ENCODE data around the gene PASK. TPM values are rescaled to one million over a fixed set of nuclear protein-coding genes. Genes with fewer than 3 reads are reported as not detected.

Gene PASK
- total RNA-seq, 1 donor = 101 TPM

DNA sequence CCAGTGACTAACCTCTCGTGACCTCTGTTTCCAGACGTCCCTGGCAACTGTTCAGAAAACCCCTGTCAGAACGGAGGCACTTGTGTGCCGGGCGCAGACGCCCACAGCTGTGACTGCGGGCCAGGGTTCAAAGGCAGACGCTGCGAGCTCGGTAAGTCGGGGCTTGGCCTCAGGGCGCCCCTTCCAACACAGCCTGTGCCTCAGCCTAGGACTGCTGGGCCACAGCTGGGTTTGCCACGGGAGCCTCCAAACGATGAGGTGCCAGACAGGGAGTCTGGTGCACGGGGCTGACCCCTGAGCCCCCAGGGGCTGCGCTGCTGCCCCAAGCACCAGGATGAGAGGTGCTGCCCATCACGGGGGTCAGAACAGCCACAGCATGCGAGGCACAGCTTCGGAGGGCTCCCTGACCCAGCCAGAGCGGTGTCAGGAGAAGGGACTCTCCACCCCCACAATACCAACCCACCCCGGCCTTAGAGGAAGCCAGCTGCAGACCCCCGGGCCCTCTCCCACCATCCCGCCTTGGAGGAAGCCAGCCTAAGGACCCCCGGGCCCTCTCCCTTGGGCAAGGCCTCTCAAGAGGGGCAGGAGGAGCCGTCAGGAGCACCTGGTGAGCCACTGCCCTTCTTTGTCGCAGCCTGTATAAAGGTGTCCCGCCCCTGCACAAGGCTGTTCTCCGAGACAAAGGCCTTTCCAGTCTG, 67.5 kb downstream of the PASK start:
- Histone ChIP-seq H3K27me3 (ENCODE audit: insufficient read depth, low read length) (no peaks in the 10 kb centered on the region), H3K4me3 (ENCODE audit: low read length) (no peak overlapping the region), H3K4me1 (ENCODE audit: insufficient read depth, low read length) (no peaks in the 10 kb centered on the region), H3K9me3 (ENCODE audit: low read depth, low read length) (no peaks in the 10 kb centered on the region)

DNA sequence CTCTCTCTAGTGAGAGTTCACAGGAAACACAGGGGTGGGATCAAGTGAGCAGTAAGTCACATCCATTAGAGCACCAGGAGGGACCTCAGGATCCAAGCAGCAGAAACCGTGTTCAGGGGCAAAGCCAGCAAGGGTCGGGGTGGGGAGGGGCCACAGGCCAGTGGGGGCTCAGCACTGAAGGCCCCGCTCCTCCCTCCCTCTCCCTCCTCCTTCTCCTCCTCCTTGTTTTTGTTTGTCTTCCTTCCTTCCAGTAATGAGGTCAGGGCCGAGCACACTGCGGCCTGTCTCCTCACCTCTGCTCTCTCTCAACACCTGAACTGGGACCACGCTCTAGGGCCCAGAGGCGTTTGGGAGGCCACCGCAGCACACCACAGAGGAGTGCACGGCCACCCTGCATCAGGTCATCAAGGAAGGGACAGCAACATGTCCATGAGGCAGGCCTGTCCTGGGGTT, 68.1 kb downstream of the PASK start:
- H3K27me3 ChIP-seq (ENCODE audit: insufficient read depth, low read length) = no peaks in the 10 kb centered on the region

DNA sequence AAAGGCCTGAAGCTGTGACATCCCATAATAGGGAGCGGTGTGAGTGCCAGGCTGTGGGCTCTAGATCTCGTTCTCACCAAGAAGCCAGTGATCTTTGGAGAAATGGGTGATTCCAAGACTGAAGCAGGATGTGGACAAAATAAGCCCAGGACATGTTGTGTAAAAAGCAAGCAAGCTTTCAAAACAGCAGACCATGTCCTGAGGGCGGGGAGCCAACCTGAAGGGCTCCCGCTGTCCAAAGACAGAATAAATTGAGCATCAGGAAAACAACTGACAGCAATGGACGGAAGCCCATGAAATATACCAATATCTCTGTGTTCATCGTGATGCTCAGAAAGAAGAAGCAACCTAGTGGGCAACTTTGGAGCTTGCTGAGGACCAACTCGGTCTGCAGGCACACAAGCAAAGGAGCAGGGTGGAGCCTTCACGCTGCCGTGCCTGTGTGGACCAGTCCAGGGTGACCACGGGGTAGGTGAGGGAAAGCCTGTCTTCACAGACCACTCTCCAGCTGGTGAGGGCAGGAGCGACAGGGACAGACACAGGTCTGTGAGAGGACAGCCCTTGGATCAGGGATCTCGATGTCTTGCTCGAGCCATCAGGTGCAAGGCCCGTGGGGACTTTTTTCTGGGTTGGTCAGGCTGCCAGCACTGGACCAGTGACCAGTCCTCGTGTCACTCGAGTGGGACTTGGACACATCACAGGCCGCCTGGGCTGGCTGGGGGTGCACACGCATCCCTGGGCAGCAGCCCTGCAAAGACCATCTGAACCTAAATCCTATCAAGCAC, 68.7 kb downstream of the PASK start:
- H3K9me3 ChIP-seq (ENCODE audit: low read depth, low read length) = no peaks in the 10 kb centered on the region
- no peaks in the 10 kb centered on the region for H3K27me3 ChIP-seq (ENCODE audit: insufficient read depth, low read length)
- no peaks in the 10 kb centered on the region for H3K4me1 ChIP-seq (ENCODE audit: insufficient read depth, low read length)
- H3K4me3 ChIP-seq (ENCODE audit: low read length) = no peak overlapping the region

More for the DNA sequence above, 68.1 kb downstream of the PASK start:
- Histone ChIP-seq H3K9me3 (ENCODE audit: low read depth, low read length) (no peaks in the 10 kb centered on the region), H3K4me3 (ENCODE audit: low read length) (no peak overlapping the region), H3K4me1 (ENCODE audit: insufficient read depth, low read length) (no peaks in the 10 kb centered on the region)

GRCh38 chr2:241074901-241075540, 74.3 kb downstream of the PASK start:
- Histone ChIP-seq H3K9me3 (ENCODE audit: low read depth, low read length) (no peaks in the 10 kb centered on the region), H3K27me3 (ENCODE audit: insufficient read depth, low read length) (no peaks in the 10 kb centered on the region), H3K4me3 (ENCODE audit: low read length) (no peak overlapping the region), H3K4me1 (ENCODE audit: insufficient read depth, low read length) (no peaks in the 10 kb centered on the region)

- Histone ChIP-seq H3K27me3 (ENCODE audit: insufficient read depth, low read length) (no peaks in the 10 kb centered on the region), H3K4me1 (ENCODE audit: insufficient read depth, low read length) (no peaks in the 10 kb centered on the region), H3K9me3 (ENCODE audit: low read depth, low read length) (no peaks in the 10 kb centered on the region), H3K4me3 (ENCODE audit: low read length) (no peak overlapping the region)
Measured at GRCh38 chr2:241074065-241074818, 75.0 kb downstream of the PASK start.

DNA sequence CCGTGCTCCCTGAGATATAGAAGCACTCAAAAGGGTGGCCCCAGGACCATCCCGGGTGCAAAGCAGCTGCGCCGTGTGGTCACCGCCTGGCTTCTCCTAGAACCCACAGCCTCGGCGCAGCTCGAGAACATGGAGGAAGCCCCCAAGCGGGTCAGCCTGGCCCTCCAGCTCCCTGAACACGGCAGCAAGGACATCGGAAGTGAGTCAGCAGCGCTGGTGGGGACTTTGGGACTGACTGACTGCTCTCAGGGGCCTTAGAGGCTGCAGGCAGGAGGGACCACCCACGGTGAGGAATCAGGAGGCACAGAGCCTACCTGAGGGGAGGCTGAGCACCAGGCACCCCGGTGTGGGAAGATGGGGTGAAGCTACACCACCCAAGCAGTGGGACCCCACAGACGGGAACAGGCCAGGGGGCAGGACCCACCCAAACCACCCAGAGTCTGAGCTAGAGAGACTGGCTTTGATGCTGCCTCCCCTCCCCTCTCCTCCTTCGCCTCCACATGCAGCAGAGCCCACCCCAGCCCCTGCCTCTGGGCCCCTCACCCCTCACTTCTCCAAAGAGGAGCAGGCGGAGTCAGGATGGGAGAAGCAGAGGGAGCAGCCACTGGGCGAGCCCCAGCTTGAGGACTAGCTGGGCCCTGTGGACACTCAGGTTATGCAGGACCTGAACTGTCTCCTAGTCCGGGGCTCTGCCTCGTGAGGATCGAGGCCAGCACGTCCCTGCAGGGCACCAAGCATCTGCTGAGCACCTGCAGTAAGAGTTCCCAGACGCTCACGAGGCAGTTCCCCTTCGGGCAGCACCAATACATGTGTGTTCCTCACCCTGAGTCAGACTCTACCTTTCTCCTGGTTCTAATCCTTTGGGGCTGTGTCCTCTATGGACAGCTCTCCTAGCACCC, 75.9 kb downstream of the PASK start:
- Histone ChIP-seq H3K4me1 (ENCODE audit: insufficient read depth, low read length) (no peaks in the 10 kb centered on the region), H3K4me3 (ENCODE audit: low read length) (no peak overlapping the region), H3K27me3 (ENCODE audit: insufficient read depth, low read length) (no peaks in the 10 kb centered on the region), H3K9me3 (ENCODE audit: low read depth, low read length) (no peaks in the 10 kb centered on the region)

- Histone ChIP-seq H3K4me1 (ENCODE audit: insufficient read depth, low read length) (no peaks in the 10 kb centered on the region), H3K27me3 (ENCODE audit: insufficient read depth, low read length) (no peaks in the 10 kb centered on the region), H3K4me3 (ENCODE audit: low read length) (no peak overlapping the region), H3K9me3 (ENCODE audit: low read depth, low read length) (no peaks in the 10 kb centered on the region)
Measured at GRCh38 chr2:241072553-241073165, 76.6 kb downstream of the PASK start.

DNA sequence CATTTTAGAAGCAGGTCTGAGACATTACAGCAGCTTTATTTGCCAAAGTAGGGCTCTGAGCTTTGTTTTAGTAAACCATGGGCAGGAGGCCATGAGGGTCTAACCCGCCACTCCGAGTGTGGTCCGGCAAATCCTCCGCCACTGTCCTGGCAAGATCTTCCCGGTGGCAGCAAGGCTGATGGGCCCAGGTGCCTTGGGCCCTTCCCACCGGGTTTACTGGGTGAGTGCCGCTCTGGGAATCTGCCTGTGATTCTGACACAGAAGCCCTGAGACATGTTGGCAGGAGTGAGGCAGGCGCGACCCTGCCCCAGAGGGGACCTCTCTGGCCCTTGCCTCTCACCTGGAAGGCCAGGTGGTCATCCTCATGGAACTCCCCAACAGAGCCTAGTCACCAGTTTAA, 77.1 kb downstream of the PASK start:
- H3K27me3 ChIP-seq (ENCODE audit: insufficient read depth, low read length) = no peaks in the 10 kb centered on the region
- no peaks in the 10 kb centered on the region for H3K9me3 ChIP-seq (ENCODE audit: low read depth, low read length)
- no peaks in the 10 kb centered on the region for H3K4me1 ChIP-seq (ENCODE audit: insufficient read depth, low read length)
- H3K4me3 ChIP-seq (ENCODE audit: low read length) = no peak overlapping the region

GRCh38 chr2:241071677-241072111, 77.6 kb downstream of the PASK start:
- Histone ChIP-seq H3K4me1 (ENCODE audit: insufficient read depth, low read length) (no peaks in the 10 kb centered on the region), H3K4me3 (ENCODE audit: low read length) (no peak overlapping the region), H3K9me3 (ENCODE audit: low read depth, low read length) (no peaks in the 10 kb centered on the region), H3K27me3 (ENCODE audit: insufficient read depth, low read length) (no peaks in the 10 kb centered on the region)

GRCh38 chr2:241070811-241071676, 78.2 kb downstream of the PASK start:
- H3K27me3 ChIP-seq (ENCODE audit: insufficient read depth, low read length) = no peaks in the 10 kb centered on the region
- H3K4me3 ChIP-seq (ENCODE audit: low read length) = no peak overlapping the region
- H3K4me1 ChIP-seq (ENCODE audit: insufficient read depth, low read length) = no peaks in the 10 kb centered on the region
- no peaks in the 10 kb centered on the region for H3K9me3 ChIP-seq (ENCODE audit: low read depth, low read length)

- Histone ChIP-seq H3K9me3 (ENCODE audit: low read depth, low read length) (no peaks in the 10 kb centered on the region), H3K27me3 (ENCODE audit: insufficient read depth, low read length) (no peaks in the 10 kb centered on the region), H3K4me3 (ENCODE audit: low read length) (no peak overlapping the region), H3K4me1 (ENCODE audit: insufficient read depth, low read length) (no peaks in the 10 kb centered on the region)
Measured at GRCh38 chr2:241070361-241070760, 78.9 kb downstream of the PASK start.

DNA sequence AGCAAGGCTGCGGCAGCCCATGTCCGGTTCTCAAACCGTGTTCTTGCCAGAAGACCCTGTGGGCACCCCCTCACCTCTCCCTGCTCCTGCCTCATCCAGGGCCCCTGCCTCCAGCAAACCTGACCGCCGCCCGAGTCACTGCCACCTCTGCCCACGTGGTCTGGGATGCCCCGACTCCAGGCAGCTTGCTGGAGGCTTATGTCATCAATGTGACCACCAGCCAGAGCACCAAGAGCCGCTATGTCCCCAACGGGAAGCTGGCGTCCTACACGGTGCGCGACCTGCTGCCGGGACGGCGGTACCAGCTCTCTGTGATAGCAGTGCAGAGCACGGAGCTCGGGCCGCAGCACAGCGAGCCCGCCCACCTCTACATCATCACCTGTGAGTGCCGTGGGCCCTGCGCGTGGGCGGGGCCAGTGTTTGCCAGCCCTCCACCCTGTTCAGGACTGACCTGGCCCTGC, 79.4 kb downstream of the PASK start:
- Histone ChIP-seq H3K9me3 (ENCODE audit: low read depth, low read length) (no peaks in the 10 kb centered on the region), H3K27me3 (ENCODE audit: insufficient read depth, low read length) (no peaks in the 10 kb centered on the region), H3K4me3 (ENCODE audit: low read length) (no peak overlapping the region), H3K4me1 (ENCODE audit: insufficient read depth, low read length) (no peaks in the 10 kb centered on the region)

Measured in mononuclear cell (primary cell).